ACHN (cell line): ENCODE results near the gene ZNF705A.
"Not testable (repeated sequence)": the region's sequence is repeated elsewhere in the genome, so short reads cannot be mapped to it uniquely, and the experiment has no call there.

Experiments used
- DNase-seq: peaks from one replicate; pipeline ENCODE4 v3.0.0-alpha.2; 2015
- in situ Hi-C: cut with HindIII; loops from 2 replicates; pipeline ENCODE4 v1.10.0; 2017; ENCODE audit warnings: low sequenced_read_pairs, low pct_ligation_motif_present, low pct_unique_long_range_greater_than_20kb

The ZNF705A gene

DNA sequence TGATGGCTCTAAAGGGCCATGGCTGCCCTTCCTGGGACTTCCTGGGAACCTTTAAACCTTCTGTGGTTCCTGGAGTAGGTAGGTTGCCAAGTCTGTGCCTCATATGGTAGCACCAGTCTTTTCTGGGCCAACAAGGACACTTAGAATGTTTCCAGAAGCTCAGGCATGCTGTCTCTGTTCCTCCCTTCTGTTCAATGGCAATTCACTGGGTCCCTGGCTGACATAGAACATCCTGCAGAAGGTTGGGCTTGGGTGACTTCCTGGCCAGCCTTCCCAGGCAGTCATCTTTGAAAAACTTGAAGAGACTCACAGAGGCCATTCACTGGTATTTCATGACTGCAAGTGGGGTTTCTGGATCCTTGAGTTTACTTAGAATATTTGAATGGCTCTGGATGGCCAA lies 24.5 kb downstream of the ZNF705A start:
- DNase-seq, in situ Hi-C loops: not testable (repeated sequence)

DNA sequence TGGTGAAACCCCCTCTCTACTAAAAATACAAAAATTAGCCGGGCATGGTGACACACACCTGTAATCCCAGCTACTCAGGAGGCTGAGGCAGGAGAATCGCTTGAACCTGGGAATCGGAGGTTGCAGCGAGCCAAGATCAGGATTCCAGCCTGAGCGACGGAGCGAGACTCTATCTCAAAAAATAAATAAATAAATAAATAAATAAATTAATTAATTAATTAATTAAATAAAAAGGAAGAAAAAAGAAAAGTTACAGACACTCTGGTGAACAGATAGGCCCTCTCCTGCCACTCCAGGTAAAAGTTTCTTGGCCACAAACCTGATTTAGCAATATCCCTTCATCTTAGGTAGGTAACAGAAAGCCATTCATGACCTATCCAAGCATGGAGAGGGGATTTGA lies 26.1 kb downstream of the ZNF705A start:
- DNase-seq, in situ Hi-C loops: not testable (repeated sequence)

DNA sequence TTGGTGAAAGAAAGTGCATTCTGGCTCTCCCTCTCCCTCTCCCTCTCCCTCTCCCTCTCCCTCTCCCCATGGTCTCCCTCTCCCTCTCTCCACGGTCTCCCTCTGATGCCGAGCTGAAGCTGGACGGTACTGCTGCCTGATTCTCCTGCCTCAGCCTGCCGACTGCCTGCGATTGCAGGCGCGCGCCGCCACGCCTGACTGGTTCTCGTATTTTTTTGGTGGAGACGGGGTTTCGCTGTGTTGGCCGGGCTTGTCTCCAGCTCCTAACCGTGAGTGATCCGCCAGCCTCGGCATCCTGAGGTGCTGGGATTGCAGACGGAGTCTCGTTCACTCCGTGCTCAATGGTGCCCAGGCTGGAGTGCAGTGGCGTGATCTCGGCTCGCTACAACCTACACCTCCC lies 26.5 kb downstream of the ZNF705A start:
- DNase-seq, in situ Hi-C loops: not testable (repeated sequence)

DNA sequence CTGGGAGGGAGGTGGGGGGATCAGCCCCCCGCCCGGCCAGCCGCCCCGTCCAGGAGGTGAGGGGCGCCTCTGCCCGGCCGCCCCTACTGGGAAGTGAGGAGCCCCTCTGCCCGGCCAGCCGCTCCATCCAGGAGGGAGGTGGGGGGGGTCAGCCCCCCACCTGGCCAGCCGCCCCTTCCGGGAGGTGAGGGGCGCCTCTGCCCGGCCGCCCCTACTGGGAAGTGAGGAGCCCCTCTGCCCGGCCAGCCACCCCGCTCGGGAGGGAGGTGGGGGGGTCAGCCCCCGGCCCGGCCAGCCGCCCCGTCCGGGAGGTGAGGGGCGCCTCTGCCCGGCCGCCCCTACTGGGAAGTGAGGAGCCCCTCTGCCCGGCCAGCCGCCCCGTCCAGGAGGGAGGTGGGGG lies 27.4 kb downstream of the ZNF705A start:
- in situ Hi-C loops, DNase-seq: not testable (repeated sequence)

GRCh38 chr12:8188088-8188487 lies 31.3 kb downstream of the ZNF705A start:
- DNase-seq, in situ Hi-C loops: not testable (repeated sequence)

GRCh38 chr12:8197685-8198308 lies 41.0 kb downstream of the ZNF705A start:
- in situ Hi-C loops, DNase-seq: not testable (repeated sequence)

DNA sequence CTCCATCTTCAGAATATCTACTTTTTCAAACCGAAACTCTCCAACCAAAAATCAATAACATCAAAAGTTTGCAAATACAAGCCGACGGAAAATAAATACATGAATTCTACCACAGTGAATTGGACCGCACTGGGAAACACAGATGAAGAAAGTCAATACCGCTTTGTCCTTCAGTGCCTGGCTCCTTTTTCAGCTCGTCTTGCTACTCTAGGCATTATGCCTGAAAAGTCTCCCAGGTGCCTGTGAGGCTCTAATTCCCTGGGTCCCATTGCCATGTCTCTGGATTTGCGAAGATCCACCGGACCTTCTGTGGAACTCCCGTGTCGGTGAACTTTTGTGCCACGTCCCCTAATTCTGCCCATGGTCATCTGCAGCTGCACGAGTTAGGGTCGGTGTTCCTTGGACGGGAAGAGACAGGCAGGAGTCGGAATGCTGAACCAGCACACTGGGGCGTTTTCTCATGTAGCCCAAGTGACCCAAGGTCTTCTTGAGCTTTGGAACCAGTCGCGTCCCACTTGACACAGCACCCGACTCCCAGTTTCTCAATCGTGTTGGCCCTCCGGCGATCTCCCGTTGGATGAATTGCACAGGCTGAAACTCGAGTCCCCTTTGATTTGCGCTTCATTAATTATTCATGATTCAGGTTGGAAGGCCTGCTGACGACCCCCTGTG lies 62.0 kb downstream of the ZNF705A start:
- in situ Hi-C loops, DNase-seq: not testable (repeated sequence)

DNA sequence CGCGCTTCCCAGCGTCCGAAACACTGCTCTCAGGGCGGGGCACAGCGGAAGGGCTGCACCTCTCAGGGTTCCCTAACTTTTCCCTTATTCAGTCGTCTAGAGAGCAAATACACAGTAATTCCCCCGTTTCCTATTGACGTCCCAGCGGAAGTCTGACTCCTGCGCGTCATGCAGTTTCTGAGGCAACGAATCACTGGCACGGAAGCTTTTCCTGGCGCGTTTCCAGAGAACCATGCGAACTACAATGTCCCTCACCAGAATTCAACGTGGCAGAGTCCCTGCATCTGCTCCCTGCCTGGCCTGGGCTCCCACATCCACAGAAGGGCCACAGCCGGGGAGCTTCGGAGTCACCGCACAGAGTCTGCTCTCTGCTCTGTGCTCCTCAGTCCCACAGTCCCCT lies 64.6 kb downstream of the ZNF705A start:
- DNase-seq, in situ Hi-C loops: not testable (repeated sequence)

DNA sequence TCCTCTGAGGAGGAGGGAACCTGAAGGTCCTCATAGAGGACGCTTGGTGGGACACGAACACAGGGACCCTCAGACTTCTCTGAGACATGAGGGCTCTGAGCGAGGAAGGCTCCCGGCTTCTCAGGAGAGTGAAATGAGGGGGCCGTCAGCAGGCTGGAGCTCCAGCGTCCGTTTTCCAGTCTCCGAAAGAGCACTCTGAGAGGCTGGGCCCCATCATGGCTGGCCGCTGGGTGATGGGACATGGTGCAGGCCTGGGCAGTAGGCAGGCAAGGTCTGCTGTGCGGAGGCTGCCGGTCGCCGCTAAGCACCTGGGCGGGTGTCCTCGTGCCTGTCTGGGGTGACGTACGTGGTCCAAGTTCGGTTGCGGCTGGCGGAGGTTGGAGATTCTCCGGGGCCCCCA lies 65.0 kb downstream of the ZNF705A start:
- in situ Hi-C loops: not testable (repeated sequence)

GRCh38 chr12:8222303-8222702 lies 65.5 kb downstream of the ZNF705A start:
- DNase-seq, in situ Hi-C loops: not testable (repeated sequence)

More for the DNA sequence above, 65.0 kb downstream of the ZNF705A start:
- DNase-seq: not testable (repeated sequence)

DNA sequence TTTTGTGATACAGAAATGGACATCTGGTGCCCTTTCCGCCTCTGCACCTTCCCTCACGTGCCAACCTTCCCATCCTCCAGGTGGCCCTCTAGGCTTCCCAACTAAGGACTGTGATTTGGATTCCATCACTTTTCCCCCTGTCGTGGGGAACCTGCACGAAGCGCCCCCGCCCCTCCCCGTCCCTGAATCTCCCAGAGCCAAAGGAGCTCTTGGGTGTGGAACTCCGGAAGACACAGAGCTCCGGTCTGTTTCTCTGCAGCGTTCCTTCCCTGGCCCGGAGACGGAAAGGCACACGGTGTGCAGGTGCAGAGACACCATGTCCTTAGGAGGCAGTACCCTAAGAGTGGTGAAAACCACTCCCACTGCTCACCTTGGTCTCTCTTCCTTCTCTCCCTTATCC lies 66.8 kb downstream of the ZNF705A start:
- DNase-seq: not testable (repeated sequence)

DNA sequence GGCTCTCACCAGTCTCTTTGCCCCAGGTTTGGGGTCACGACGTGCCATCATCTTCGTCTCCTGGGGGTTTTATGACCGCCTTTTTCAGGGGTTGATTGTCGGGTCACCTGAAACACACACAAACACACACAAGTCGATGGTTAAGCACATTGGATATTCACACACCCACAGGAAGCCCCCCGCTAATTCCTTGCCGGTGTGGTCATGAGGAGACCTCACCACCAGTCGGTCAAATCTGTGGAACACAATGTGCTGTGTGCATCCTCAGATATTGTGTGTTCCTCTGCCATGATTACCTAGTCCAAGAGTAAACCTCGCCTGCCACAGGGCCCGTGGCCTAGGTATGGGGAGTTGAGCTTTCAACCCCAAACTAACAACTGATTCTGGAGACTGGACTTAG lies 68.0 kb downstream of the ZNF705A start:
- in situ Hi-C loops, DNase-seq: not testable (repeated sequence)

More for the DNA sequence above, 66.8 kb downstream of the ZNF705A start:
- in situ Hi-C loops: not testable (repeated sequence)

DNA sequence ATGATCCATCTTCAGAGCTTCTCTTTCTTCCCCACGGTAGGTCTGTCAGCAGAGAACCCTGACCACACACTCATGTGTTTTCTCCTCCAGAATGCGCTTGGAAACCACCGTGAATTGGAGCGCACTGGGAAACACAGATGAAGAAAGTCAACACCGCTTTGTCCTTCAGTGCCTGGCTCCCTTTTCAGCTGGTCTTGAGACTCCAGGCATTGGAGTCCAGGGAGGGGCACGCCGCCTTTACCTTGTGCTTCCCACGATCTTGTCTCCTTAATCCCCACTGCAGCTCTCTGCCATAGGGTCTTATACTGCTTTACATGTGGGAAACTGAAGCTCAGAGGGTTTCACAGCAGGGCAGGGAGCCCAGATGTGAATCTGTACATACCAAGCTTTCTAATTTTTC lies 69.5 kb downstream of the ZNF705A start:
- in situ Hi-C loops: no loop called here
- DNase-seq: no peak

- in situ Hi-C loops: not testable (repeated sequence)
- peak; percentile 54 for DNase-seq
These were observed 70.3 kb downstream of the ZNF705A start, which contains the start of gene FAM90A1 for GRCh38 chr12:8226992-8227731. FAM90A1 (minus strand) TSS chr12:8227618; CDS start chr12:8224832, 2,786 bp downstream.

GRCh38 chr12:8227732-8228077 lies 70.9 kb downstream of the ZNF705A start:
- DNase-seq, in situ Hi-C loops: not testable (repeated sequence)

DNA sequence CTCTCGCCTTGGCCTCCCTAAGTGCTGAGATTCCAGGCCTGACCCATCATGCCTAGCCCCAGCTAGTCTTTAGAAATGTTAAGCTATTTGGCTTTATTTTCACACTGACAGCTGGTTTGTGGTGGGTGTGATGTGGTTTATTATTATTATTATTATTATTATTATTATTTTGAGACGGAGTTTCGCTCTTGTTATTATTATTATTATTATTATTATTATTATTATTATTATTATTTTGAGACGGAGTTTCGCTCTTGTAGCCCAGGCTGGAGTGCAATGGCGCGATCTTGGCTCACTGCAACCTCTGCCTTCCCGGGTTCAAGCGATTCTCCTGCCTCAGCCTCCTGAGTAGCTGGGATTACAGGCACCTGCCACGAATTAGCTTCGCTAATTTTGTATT lies 71.8 kb downstream of the ZNF705A start:
- in situ Hi-C loops, DNase-seq: not testable (repeated sequence)

DNA sequence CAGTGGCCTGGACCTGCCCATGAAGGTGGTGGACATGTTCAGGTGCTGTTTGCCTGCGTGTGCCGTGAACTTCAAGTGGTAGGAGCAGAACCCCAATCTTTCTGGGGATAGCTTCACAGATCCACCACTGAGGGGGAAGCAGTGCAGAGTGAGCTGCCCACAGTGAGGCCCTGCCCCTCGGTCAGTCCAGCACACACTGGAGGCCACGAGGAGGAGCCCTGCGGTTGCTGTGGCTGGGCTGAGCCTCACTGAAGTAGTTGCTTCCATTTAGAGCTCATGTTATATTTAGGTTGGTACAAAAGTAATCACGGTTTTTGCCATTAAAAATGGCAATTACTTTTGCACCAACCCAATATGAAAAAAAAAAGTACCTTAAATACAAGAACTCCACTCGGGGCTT lies 72.7 kb downstream of the ZNF705A start:
- DNase-seq, in situ Hi-C loops: not testable (repeated sequence)
